K562 (cell line): Measurements from ENCODE around the gene TUFM. TPM values are rescaled to one million over a fixed set of nuclear protein-coding genes. Genes with fewer than 3 reads are reported as not detected.

ENCODE experiments used
- AFF1 ChIP-seq, 2 experiments: fragments of 450-650 bp; IDR thresholded peaks; 2 replicates each; pipeline ENCODE4 v1.6.1; 2018; ENCODE audit warnings: mild to moderate bottlenecking in 2 of 2, low read depth in 1 of 2; ENCODE audit not compliant: partially characterized antibody in 2 of 2
- BCLAF1 ChIP-seq, 2 experiments: fragments of 450-650 bp in 1 of 2; IDR thresholded peaks; 2 replicates each; pipeline ENCODE4 v1.6.1; 2011 to 2017; ENCODE audit warnings: low read depth in 2 of 2, antibody characterized with exemption in 1 of 2, borderline replicate concordance in 1 of 2, low read length in 1 of 2, mild to moderate bottlenecking in 1 of 2, mixed read lengths in 1 of 2; ENCODE audit not compliant: control insufficient read depth in 1 of 2
- HES1 ChIP-seq: fragments of 450-650 bp; IDR thresholded peaks from 2 replicates; pipeline ENCODE4 v1.6.1; 2016; ENCODE audit warnings: low read depth, mild to moderate bottlenecking, moderate library complexity
- IRF2 ChIP-seq: sonication (generic); formaldehyde crosslinking; IDR thresholded peaks from 2 replicates; pipeline ENCODE4 v1.8.1; 2022; ENCODE audit warnings: mild to moderate bottlenecking, missing genetic modification reagents
- KDM4B ChIP-seq, 2 experiments: fragments of 450-650 bp in 1 of 2; sonication (generic) in 1 of 2; IDR thresholded peaks; 2 replicates each; pipeline ENCODE4 v1.6.1; 2016 to 2017; ENCODE audit warnings: borderline replicate concordance in 2 of 2, antibody characterized with exemption in 1 of 2, low read depth in 1 of 2, mild to moderate bottlenecking in 1 of 2
- KLF1 ChIP-seq: fragments of 450-650 bp; IDR thresholded peaks from 2 replicates; pipeline ENCODE4 v1.6.1; 2016; ENCODE audit warnings: missing genetic modification characterization, missing compliant biosample characterization
- NKRF ChIP-seq: fragments of 450-650 bp; IDR thresholded peaks from 2 replicates; pipeline ENCODE4 v1.6.1; 2016; ENCODE audit warnings: borderline replicate concordance
- POLR2G ChIP-seq: fragments of 200-400 bp; formaldehyde crosslinking; IDR thresholded peaks from 2 replicates; pipeline ENCODE4 v1.6.1; 2017; ENCODE audit warnings: low read depth, mild to moderate bottlenecking, antibody characterized with exemption, low read length, moderate library complexity
- PTBP1 ChIP-seq: fragments of 200-400 bp; formaldehyde crosslinking; IDR thresholded peaks from 2 replicates; pipeline ENCODE4 v1.6.1; 2017; ENCODE audit warnings: low read depth, low read length
- SAFB2 ChIP-seq: fragments of 200-400 bp; formaldehyde crosslinking; IDR thresholded peaks from 2 replicates; pipeline ENCODE4 v1.6.1; 2018; ENCODE audit warnings: borderline replicate concordance, low read length, low read depth, moderate library complexity; ENCODE audit not compliant: severe bottlenecking
- SP2 ChIP-seq: IDR thresholded peaks from 2 replicates; pipeline ENCODE4 v1.6.1; 2011; ENCODE audit warnings: mild to moderate bottlenecking, low read depth, low read length, moderate library complexity; ENCODE audit not compliant: poor library complexity, severe bottlenecking; ENCODE audit errors: extremely low read depth
- TCF7L2 ChIP-seq: fragments of 150-350 bp; IDR thresholded peaks from 2 replicates; pipeline ENCODE4 v1.6.1; 2016; ENCODE audit warnings: low read depth, mild to moderate bottlenecking, low read length, moderate library complexity
- ZFX ChIP-seq: sonication (generic); formaldehyde crosslinking; IDR thresholded peaks from 2 replicates; pipeline ENCODE4 v1.8.0; 2022; ENCODE audit warnings: mild to moderate bottlenecking, missing genetic modification reagents, moderate library complexity
- polyA plus RNA-seq, 8 experiments: library from polyadenylated mRNA; depleted of rRNA in 4 of 8; stranded (reverse) in 5 of 8; unstranded in 3 of 8; fragments of >200 nt; fragmentation: Nextera tagmentation in 2 of 8; fragmentation: Illumina TruSeq in 1 of 8; extraction: Ambion mirVana in 2 of 8; extraction: Trizol in 1 of 8; gene quantifications; 2 replicates each; pipeline versions ENCODE4 v1.2.1 to v1.2.3, GENCODE V29; 2011 to 2014; ENCODE audit warnings: inconsistent platforms in 1 of 8, missing spikeins in 1 of 8
- total RNA-seq, 7 experiments: library from RNA; depleted of rRNA in 6 of 7; stranded (reverse); fragments of >200 nt in 6 of 7; fragmentation: Illumina TruSeq in 2 of 7; extraction: Trizol in 2 of 7; gene quantifications; 2 replicates each; pipeline versions ENCODE4 v1.2.1 to v1.2.3, GENCODE V29; 2011 to 2021; ENCODE audit warnings: low replicate concordance in 1 of 7

Gene TUFM
- total and polyA plus RNA-seq, 9 of the 15 experiments (the other 6 are each of a cell fraction or from before 2014, with no cell fraction given) = 34.1 to 434 (median 256) TPM

- peak in 1 of 2 experiments; percentile 16 for TF ChIP-seq AFF1 (IDR thresholded peaks at IDR 0.05; ENCODE audit: low read depth in 1 of 2, partially characterized antibody in 2 of 2)
- no peak for TF ChIP-seq PTBP1
- no peak for TF ChIP-seq TCF7L2
- peak; percentile 60; the same call in 1 of the 2 replicates for TF ChIP-seq NKRF
- TF ChIP-seq POLR2G = peak; percentile 90
- no peak; the same call in 1 of the 2 replicates for TF ChIP-seq HES1
- peak; percentile 88 for TF ChIP-seq KLF1 (tag)
- no peak for TF ChIP-seq BCLAF1 (IDR thresholded peaks at IDR 0.05; ENCODE audit: borderline replicate concordance in 1 of 2, control insufficient read depth in 1 of 2, low read depth in 2 of 2, low read length in 1 of 2)
- TF ChIP-seq SAFB2 = no peak
- peak in 1 of 2 experiments; percentile 24; a peak in 1 of 4 replicates for TF ChIP-seq KDM4B (IDR thresholded peaks at IDR 0.05; ENCODE audit: borderline replicate concordance in 2 of 2, low read depth in 1 of 2)
- peak; percentile 71 for TF ChIP-seq ZFX (CRISPR knock-in tag)
- no peak for TF ChIP-seq IRF2 (CRISPR knock-in tag)
- peak; percentile 57 for TF ChIP-seq SP2
Measured at GRCh38 chr16:28823873-28824716, 22.1 kb downstream of the TUFM start (continued).
